GM12878 (cell line): ENCODE results near the gene NSD2. TPM values are rescaled to one million over a fixed set of nuclear protein-coding genes. Genes with fewer than 3 reads are reported as not detected.
A peak's percentile ranks its signal among the peaks of the same experiment; 100 is the strongest.

Experiments used
- ATAC-seq: fragments of 200-7000 bp; cut with Tn5 transposase; 3 replicates; pipeline ENCODE4 v1.9.1; 2020; ENCODE audit warnings: mild to moderate bottlenecking, moderate library complexity
- BruUV-seq: library from RNA; stranded (reverse); fragments of 400-500 nt; replicated peaks from 2 replicates; lab custom pipeline; 2021; lab: Mats Ljungman, UMichigan
- CTCF ChIA-PET: fragments of 300-600 bp; sonication (Branson Sonifier 250); formaldehyde crosslinking; extraction: SDS; loops from one replicate; lab custom pipeline; 2021; ENCODE audit warnings: inconsistent platforms; lab: Yijun Ruan, JAX
- POLR2A ChIA-PET: fragments of 350-600 bp; formaldehyde crosslinking; extraction: SDS; loops from one replicate; lab custom pipeline; 2021; ENCODE audit warnings: inconsistent platforms; lab: Charles Lee
- RAD21 ChIA-PET: fragments of 300-600 bp; sonication (Branson Sonifier 250); formaldehyde crosslinking; loops from one replicate; lab custom pipeline; 2023; ENCODE audit warnings: antibody characterized with exemption; ENCODE audit not compliant: unreplicated experiment; lab: Charles Lee
- SMC1A ChIA-PET: fragments of 300-600 bp; sonication (Branson Sonifier 250); formaldehyde crosslinking; loops from one replicate; lab custom pipeline; 2023; ENCODE audit not compliant: unreplicated experiment, uncharacterized antibody; lab: Charles Lee
- DNase-seq: peaks from one replicate; pipeline ENCODE4 v3.0.0-alpha.2; 2011; ENCODE audit warnings: low read depth, low spot score
- FAIRE-seq: peaks from 3 replicates; lab custom pipeline; 2011; peaks lifted over from hg19 to GRCh38; lab: Jason Lieb, UNC
- H2AFZ ChIP-seq: 2 replicates; pipeline ENCODE4 v1.6.0; 2011; ENCODE audit warnings: low read depth, low read length, control low read depth; ENCODE audit not compliant: control insufficient read depth
- H3K27ac ChIP-seq: 2 replicates; pipeline ENCODE4 v1.5.1; 2011; ENCODE audit warnings: control low read depth; ENCODE audit not compliant: control insufficient read depth, insufficient read depth
- H3K27me3 ChIP-seq, 2 experiments: replicated peaks in 1 of 2; 2 replicates each; pipeline versions ENCODE4 v1.6.0 to v1.6.1; 2011; ENCODE audit warnings: low read length in 1 of 2; ENCODE audit not compliant: control insufficient read depth in 2 of 2, insufficient read depth in 2 of 2
- H3K36me3 ChIP-seq, 2 experiments: 2 replicates each; pipeline ENCODE4 v1.5.1; 2011; ENCODE audit warnings: low read length in 1 of 2; ENCODE audit not compliant: control insufficient read depth in 2 of 2, insufficient read depth in 2 of 2
- H3K4me1 ChIP-seq: 2 replicates; pipeline ENCODE4 v1.6.1; 2011; ENCODE audit warnings: mild to moderate bottlenecking, low read length, moderate library complexity, mixed read lengths; ENCODE audit not compliant: control insufficient read depth, insufficient read depth
- H3K4me2 ChIP-seq: 2 replicates; pipeline ENCODE4 v1.6.0; 2011; ENCODE audit warnings: control low read depth; ENCODE audit not compliant: control insufficient read depth, insufficient read depth
- H3K4me3 ChIP-seq: fragments of 200-600 bp; sonication (generic); 2 replicates; pipeline ENCODE4 v1.5.1; 2016
- H3K79me2 ChIP-seq: 2 replicates; pipeline ENCODE4 v1.6.0; 2011; ENCODE audit warnings: low read length; ENCODE audit not compliant: control insufficient read depth, insufficient read depth
- H3K9ac ChIP-seq: 2 replicates; pipeline ENCODE4 v1.8.0; 2011; ENCODE audit warnings: low read length, control low read depth, mixed read lengths; ENCODE audit not compliant: control insufficient read depth, insufficient read depth
- H3K9me3 ChIP-seq: replicated peaks from 3 replicates; pipeline ENCODE4 v1.5.1; 2011; ENCODE audit warnings: mild to moderate bottlenecking, low read length; ENCODE audit not compliant: control insufficient read depth, insufficient read depth
- H4K20me1 ChIP-seq: 2 replicates; pipeline ENCODE4 v1.6.0; 2011; ENCODE audit not compliant: control insufficient read depth, insufficient read depth
- CREB1 ChIP-seq: IDR thresholded peaks from 2 replicates; pipeline ENCODE4 v1.6.1; 2012; ENCODE audit warnings: low read depth, mild to moderate bottlenecking, inconsistent platforms
- IRF4 ChIP-seq: IDR thresholded peaks from 2 replicates; pipeline ENCODE4 v1.6.1; 2011; ENCODE audit warnings: low read depth, low read length
- PKNOX1 ChIP-seq: fragments of 450-650 bp; IDR thresholded peaks from 2 replicates; pipeline ENCODE4 v1.6.1; 2016; ENCODE audit warnings: mild to moderate bottlenecking
- POLR2A ChIP-seq: IDR thresholded peaks from 2 replicates; pipeline ENCODE4 v1.6.1; 2011; ENCODE audit warnings: low read depth, mild to moderate bottlenecking, low read length
- SIX5 ChIP-seq: IDR thresholded peaks from 2 replicates; pipeline ENCODE4 v1.6.1; 2011; ENCODE audit warnings: mild to moderate bottlenecking, low read depth, low read length, moderate library complexity; ENCODE audit not compliant: severe bottlenecking
- SKIL ChIP-seq: fragments of 450-650 bp; IDR thresholded peaks from 2 replicates; pipeline ENCODE4 v1.6.1; 2017; ENCODE audit warnings: mild to moderate bottlenecking, low read depth, inconsistent platforms; ENCODE audit not compliant: poor library complexity, severe bottlenecking
- SUZ12 ChIP-seq: fragments of 200-600 bp; sonication (generic); IDR thresholded peaks from one replicate; pipeline ENCODE4 v1.6.1; 2018; ENCODE audit warnings: antibody characterized with exemption, mild to moderate bottlenecking; ENCODE audit not compliant: unreplicated experiment
- ZBTB11 ChIP-seq: fragments of 450-650 bp; formaldehyde crosslinking; IDR thresholded peaks from 2 replicates; pipeline ENCODE4 v1.5.0; 2022; ENCODE audit warnings: mild to moderate bottlenecking, missing genetic modification characterization
- ZNF384 ChIP-seq: IDR thresholded peaks from 2 replicates; pipeline ENCODE4 v1.6.1; 2012; ENCODE audit warnings: low read depth, mild to moderate bottlenecking, low read length, improper control_type of control experiment, borderline replicate concordance
- WGBS: methylation state at CpG from one replicate; pipeline ENCODE4 v1.1.6; 2016; ENCODE audit warnings: low lambda C conversion rate; ENCODE audit not compliant: insufficient replicate concordance, insufficient coverage; ENCODE audit errors: missing lambda C conversion rate; 5-methylcytosine and 5-hydroxymethylcytosine counted together
- in situ Hi-C: fragments of 300-500 bp; cut with MboI; formaldehyde crosslinking; loops from 9 replicates; pipeline ENCODE4 v1.14.3; 2018; ENCODE audit warnings: mixed read lengths
- intact Hi-C: fragments of 100-400 bp; cut with micrococcal nuclease; formaldehyde crosslinking; loops from one replicate; pipeline ENCODE4 v1.14.2; 2022; ENCODE audit not compliant: unreplicated experiment
- polyA plus RNA-seq, 11 experiments: library from polyadenylated mRNA; depleted of rRNA in 4 of 11; unstranded in 6 of 11; stranded (reverse) in 5 of 11; fragments of >200 nt; fragmentation: Nextera tagmentation in 4 of 11; fragmentation: Illumina TruSeq in 1 of 11; extraction: Ambion mirVana in 4 of 11; extraction: Trizol in 1 of 11; gene quantifications; 1 replicate in 1 of 11; 2 replicates in 10 of 11; pipeline versions ENCODE4 v1.2.1 to v1.2.3, GENCODE V29; 2011 to 2016; ENCODE audit warnings: inconsistent platforms in 2 of 11, missing spikeins in 2 of 11, low read depth in 1 of 11
- total RNA-seq, 4 experiments: library from RNA; depleted of rRNA in 3 of 4; stranded (reverse); fragments of >200 nt in 3 of 4; fragmentation: Illumina TruSeq in 1 of 4; extraction: Trizol in 1 of 4; gene quantifications; 2 replicates each; pipeline versions ENCODE4 v1.2.1 to v1.2.3, GENCODE V29; 2013 to 2021

The NSD2 gene
- total and polyA plus RNA-seq, 10 of the 15 experiments (the other 5 are each of a cell fraction or from before 2014, with no cell fraction given) = 8.6 to 139 (median 67.2) TPM

GRCh38 chr4:1874201-1874600, 3.0 kb downstream of the NSD2 start:
- no peaks in the 10 kb centered on the region for H3K27me3 ChIP-seq
- BruUV-seq = no TSS peak
- peaks cover 26% of the 10 kb centered on the region for H3K4me1 ChIP-seq
- SMC1A ChIA-PET = interaction anchor here (1.4 to 3.0 kb wide), 4 partner anchors 8 to 40 kb away, joined by 5 to 20 read pairs (median 11); no protein-coding TSS in a partner anchor
- no peaks in the 10 kb centered on the region for H3K9me3 ChIP-seq
- POLR2A ChIA-PET = interaction anchor here (0.6 to 3.3 kb wide), 6 partner anchors 9 to 631 kb away, joined by 3 to 10 read pairs (median 5); partner anchors contain the start of gene LETM1
- intact Hi-C loops = loop anchor here (5.0 to 10.0 kb wide), 2 partner anchors 162 to 541 kb away; partner anchors contain the start of genes CFAP99, SLBP and ZFYVE28
- peak overlapping the region; percentile 33 for H3K27ac ChIP-seq
- RAD21 ChIA-PET = interaction anchor here (1.2 to 1.5 kb wide), 2 partner anchors 20 to 26 kb away, joined by 3 to 4 read pairs; no protein-coding TSS in a partner anchor
- in situ Hi-C loops = no loop called here
- no peaks in the 10 kb centered on the region; the same call in none of the 2 replicates for H4K20me1 ChIP-seq
- CTCF ChIA-PET = interaction anchor here (1.0 to 3.0 kb wide), 4 partner anchors 14 to 40 kb away, joined by 3 to 17 read pairs (median 8); no protein-coding TSS in a partner anchor
- H3K36me3 ChIP-seq = peaks cover 0 to 2% of the 10 kb centered on the region in 2 experiments; a peak in 3 of 4 replicates
- DNase-seq (no peak), FAIRE-seq (no peak), ATAC-seq (no peak)
- peak overlapping the region; percentile 46 for H3K4me2 ChIP-seq
- 46% methylated on average over 3 of the region's 3 CpGs for WGBS
- H3K9ac ChIP-seq = peak overlapping the region; percentile 88
- no peak for TF ChIP-seq IRF4
- H2AFZ ChIP-seq = no peak overlapping the region
- peak overlapping the region; percentile 74; the same call in 1 of the 2 replicates for H3K4me3 ChIP-seq
- H3K79me2 ChIP-seq = peaks cover 77% of the 10 kb centered on the region

- Histone ChIP-seq H3K9me3 (no peaks in the 10 kb centered on the region), H3K9ac (no peak overlapping the region), H3K36me3 (peaks cover 4 to 8% of the 10 kb centered on the region in 2 experiments; a peak in 3 of 4 replicates), H3K79me2 (peaks cover 90% of the 10 kb centered on the region), H3K4me3 (no peak overlapping the region), H4K20me1 (no peaks in the 10 kb centered on the region; the same call in 1 of the 2 replicates), H3K4me2 (no peak overlapping the region), H3K27ac (no peak overlapping the region), H3K27me3 (no peaks in the 10 kb centered on the region), H2AFZ (no peak overlapping the region), H3K4me1 (peaks cover 16% of the 10 kb centered on the region)
- intact Hi-C loops = loop anchor here (10.0 kb wide), 1 partner anchor 535 kb away; the partner anchor contains the start of genes CFAP99 and ZFYVE28
- SMC1A ChIA-PET = interaction anchor here (0.8 to 1.0 kb wide), 2 partner anchors 7 to 19 kb away, joined by 4 read pairs; no protein-coding TSS in a partner anchor
- BruUV-seq = no TSS peak
- FAIRE-seq (no peak), ATAC-seq (no peak), DNase-seq (no peak)
- CTCF ChIA-PET = no interaction called here
- in situ Hi-C loops = no loop called here
- 73% methylated on average over 4 of the region's 4 CpGs for WGBS
- POLR2A ChIA-PET = no interaction called here
- RAD21 ChIA-PET = no interaction called here
- TF ChIP-seq SIX5 (no peak), PKNOX1 (no peak), ZBTB11 (CRISPR knock-in tag) (no peak), ZNF384 (no peak), SUZ12 (no peak), SKIL (no peak), CREB1 (no peak), POLR2A (no peak)
These were observed 8.3 kb downstream of the NSD2 start for GRCh38 chr4:1879485-1879884.
